CD14-positive monocyte (primary cell): ENCODE results near the gene RIT2. TPM values are rescaled to one million over a fixed set of nuclear protein-coding genes. Genes with fewer than 3 reads are reported as not detected.

Experiments
- DNase-seq, 3 donors: peaks; one replicate each; pipeline ENCODE4 v3.0.0-alpha.2; 2011 to 2022
- H2AFZ ChIP-seq: 2 replicates; pipeline ENCODE4 v1.6.0; 2012; ENCODE audit warnings: mild to moderate bottlenecking, low read depth, low read length, inconsistent platforms; ENCODE audit not compliant: insufficient read depth, poor library complexity, severe bottlenecking
- H3K27ac ChIP-seq, 2 donors: 1 replicate in 1 of 2; 2 replicates in 1 of 2; pipeline ENCODE4 v1.5.1; 2012 to 2013; ENCODE audit warnings: low read length in 2 of 2, control low read depth in 1 of 2, inconsistent platforms in 1 of 2, low read depth in 1 of 2, mild to moderate bottlenecking in 1 of 2
- H3K27me3 ChIP-seq, 2 donors: one replicate each; pipeline versions ENCODE4 v1.6.0 to v1.6.1; 2011 to 2013; ENCODE audit warnings: low read length in 2 of 2; ENCODE audit not compliant: control insufficient read depth in 2 of 2, insufficient read depth in 2 of 2
- H3K36me3 ChIP-seq, 2 donors: replicated peaks in 1 of 2; 1 replicate in 1 of 2; 2 replicates in 1 of 2; pipeline versions ENCODE4 v1.5.1 to v1.6.1; 2012 to 2013; ENCODE audit warnings: low read length in 2 of 2, control low read depth in 1 of 2, inconsistent platforms in 1 of 2, mild to moderate bottlenecking in 1 of 2; ENCODE audit not compliant: insufficient read depth in 2 of 2, control insufficient read depth in 1 of 2
- H3K4me1 ChIP-seq, 2 donors: 1 replicate in 1 of 2; 2 replicates in 1 of 2; pipeline versions ENCODE4 v1.5.1 to v1.6.1; 2012 to 2013; ENCODE audit warnings: low read length in 2 of 2, control low read depth in 1 of 2, inconsistent platforms in 1 of 2, mild to moderate bottlenecking in 1 of 2, moderate library complexity in 1 of 2; ENCODE audit not compliant: insufficient read depth in 2 of 2, control insufficient read depth in 1 of 2
- H3K4me2 ChIP-seq: replicated peaks from 2 replicates; pipeline ENCODE3; 2012; ENCODE audit warnings: low read length, moderate library complexity, mild to moderate bottlenecking; ENCODE audit not compliant: poor library complexity, severe bottlenecking; ENCODE audit errors: extremely low read depth
- H3K4me3 ChIP-seq, 3 experiments: fragments of 200-600 bp in 1 of 3; sonication (generic) in 1 of 3; replicated peaks in 1 of 3; 1 replicate in 2 of 3; 2 replicates in 1 of 3; pipeline ENCODE4 v1.5.1; 2011 to 2013; ENCODE audit warnings: low read length in 3 of 3, mild to moderate bottlenecking in 3 of 3, control low read depth in 2 of 3, low read depth in 2 of 3, inconsistent platforms in 1 of 3, moderate library complexity in 1 of 3
- H3K79me2 ChIP-seq: 2 replicates; pipeline ENCODE4 v1.6.0; 2012; ENCODE audit warnings: mild to moderate bottlenecking, control low read depth, inconsistent platforms, low read length, moderate library complexity; ENCODE audit not compliant: insufficient read depth
- H3K9ac ChIP-seq: 2 replicates; pipeline ENCODE4 v1.6.0; 2017; ENCODE audit warnings: low read length, mild to moderate bottlenecking; ENCODE audit not compliant: insufficient read depth, poor library complexity, severe bottlenecking
- H3K9me3 ChIP-seq, 2 donors: replicated peaks in 1 of 2; 1 replicate in 1 of 2; 2 replicates in 1 of 2; pipeline versions ENCODE4 v1.5.1 to v1.6.1; 2012 to 2013; ENCODE audit warnings: low read length in 2 of 2, control low read depth in 1 of 2; ENCODE audit not compliant: control insufficient read depth in 1 of 2, insufficient read depth in 1 of 2
- H4K20me1 ChIP-seq: 2 replicates; pipeline ENCODE4 v1.6.0; 2012; ENCODE audit warnings: mild to moderate bottlenecking, low read length, control low read depth, moderate library complexity; ENCODE audit not compliant: insufficient read depth
- H3K27ac Mint-ChIP-seq, 7 donors: one replicate each; pipeline ENCODE4 v1.8.0; 2020; ENCODE audit warnings: mild to moderate bottlenecking in 7 of 7, mixed read lengths in 7 of 7, moderate library complexity in 6 of 7, inconsistent platforms in 2 of 7
- H3K27me3 Mint-ChIP-seq, 3 donors: one replicate each; pipeline ENCODE4 v1.8.0; 2021 to 2022; ENCODE audit warnings: low read depth in 3 of 3, mild to moderate bottlenecking in 3 of 3, mixed read lengths in 3 of 3, moderate library complexity in 3 of 3, inconsistent platforms in 1 of 3
- H3K36me3 Mint-ChIP-seq, 2 donors: one replicate each; pipeline ENCODE4 v1.8.0; 2020; ENCODE audit warnings: mixed read lengths in 2 of 2, inconsistent platforms in 1 of 2, mild to moderate bottlenecking in 1 of 2
- H3K4me1 Mint-ChIP-seq: one replicate; pipeline ENCODE4 v1.8.0; 2020; ENCODE audit warnings: mild to moderate bottlenecking, mixed read lengths
- H3K4me3 Mint-ChIP-seq, 2 donors: one replicate each; pipeline ENCODE4 v1.8.0; 2020; ENCODE audit warnings: mild to moderate bottlenecking in 2 of 2, mixed read lengths in 2 of 2, moderate library complexity in 1 of 2
- H3K9me3 Mint-ChIP-seq, 7 donors: one replicate each; pipeline ENCODE4 v1.8.0; 2020 to 2022; ENCODE audit warnings: mixed read lengths in 7 of 7, mild to moderate bottlenecking in 6 of 7, moderate library complexity in 6 of 7, inconsistent platforms in 2 of 7
- CTCF ChIP-seq: fragments of 200-600 bp; IDR thresholded peaks from one replicate; pipeline ENCODE4 v1.8.0; 2022; ENCODE audit warnings: antibody characterized with exemption, mild to moderate bottlenecking
- WGBS: methylation state at CpG from one replicate; pipeline ENCODE4 v1.1.5; 2013; ENCODE audit warnings: missing lambda C conversion rate; ENCODE audit not compliant: insufficient coverage; 5-methylcytosine and 5-hydroxymethylcytosine counted together
- intact Hi-C, 2 donors: fragments of 100-400 bp; cut with micrococcal nuclease; formaldehyde crosslinking; loops; one replicate each; pipeline versions ENCODE4 v1.15.0 to v1.15.1; 2023
- polyA plus RNA-seq, 3 donors: library from polyadenylated mRNA; depleted of rRNA in 1 of 3; unstranded in 2 of 3; stranded (reverse) in 1 of 3; fragments of 300-500 nt in 2 of 3; fragments of >200 nt in 1 of 3; fragmentation: Illumina TruSeq in 2 of 3; gene quantifications; 1 replicate in 2 of 3; 2 replicates in 1 of 3; pipeline ENCODE4 v1.2.3, GENCODE V29; 2012 to 2021

RIT2 gene
- polyA plus RNA-seq, 3 donors: not detected

- H3K27me3 ChIP-seq: no peaks in the 10 kb centered on the region
- no peak overlapping the region for H3K4me2 ChIP-seq
- no peak overlapping the region for H3K9ac ChIP-seq
- H4K20me1 ChIP-seq: no peaks in the 10 kb centered on the region
- no peak overlapping the region for H3K4me3 ChIP-seq
- no peak for TF ChIP-seq CTCF
- no peaks in the 10 kb centered on the region for H3K36me3 Mint-ChIP-seq
- peaks cover 0 to 4% (median 2%) of the 10 kb centered on the region in 7 donors for H3K9me3 Mint-ChIP-seq
- no peak overlapping the region for H3K4me3 Mint-ChIP-seq
- no peaks in the 10 kb centered on the region for H3K4me1 ChIP-seq
- no peak overlapping the region for H3K27ac ChIP-seq
- peaks cover 0 to 2% (median 0%) of the 10 kb centered on the region in 3 donors for H3K27me3 Mint-ChIP-seq
- DNase-seq: no peak
- H3K27ac Mint-ChIP-seq: no peak overlapping the region
- H3K79me2 ChIP-seq: no peaks in the 10 kb centered on the region
- no peaks in the 10 kb centered on the region for H3K4me1 Mint-ChIP-seq
- peaks cover 0 to 2% of the 10 kb centered on the region in 2 donors for H3K9me3 ChIP-seq
- intact Hi-C loops: no loop called here
- no CpG with 5 or more reads among the region's 3 CpGs for WGBS
- H3K36me3 ChIP-seq: no peaks in the 10 kb centered on the region
- no peak overlapping the region for H2AFZ ChIP-seq
Observed at GRCh38 chr18:43022874-43023273, 92.6 kb downstream of the RIT2 start.

- no peak for TF ChIP-seq CTCF
Observed at GRCh38 chr18:43017622-43018021, 97.9 kb downstream of the RIT2 start.

More at GRCh38 chr18:43017622-43018021, 97.9 kb downstream of the RIT2 start:
- H3K27me3 Mint-ChIP-seq: peaks cover 0 to 2% (median 0%) of the 10 kb centered on the region in 3 donors
- WGBS: no CpG with 5 or more reads among the region's 1 CpG
- Histone ChIP-seq H3K4me2 (no peak overlapping the region), H3K27me3 (no peaks in the 10 kb centered on the region), H3K27ac (no peak overlapping the region), H3K9me3 (peaks cover 0 to 2% of the 10 kb centered on the region in 2 donors), H3K9ac (no peak overlapping the region), H3K79me2 (no peaks in the 10 kb centered on the region), H4K20me1 (no peaks in the 10 kb centered on the region), H3K4me1 (no peaks in the 10 kb centered on the region), H3K36me3 (no peaks in the 10 kb centered on the region), H3K4me3 (no peak overlapping the region), H2AFZ (no peak overlapping the region)
- peaks cover 0 to 4% (median 0%) of the 10 kb centered on the region in 7 donors for H3K9me3 Mint-ChIP-seq
- intact Hi-C loops: no loop called here
- H3K4me1 Mint-ChIP-seq: no peaks in the 10 kb centered on the region
- H3K36me3 Mint-ChIP-seq: no peaks in the 10 kb centered on the region
- no peak overlapping the region for H3K27ac Mint-ChIP-seq
- DNase-seq: no peak
- no peak overlapping the region for H3K4me3 Mint-ChIP-seq
